Fibroblast of pulmonary artery (primary cell): ENCODE results near the gene AMOT.

Source experiments
- DNase-seq: peaks from one replicate; pipeline ENCODE4 v3.0.0-alpha.2; 2010; ENCODE audit warnings: low read depth
- H3K4me3 ChIP-seq: replicated peaks from 2 replicates; pipeline ENCODE4 v1.5.1; 2011; ENCODE audit warnings: low read depth, mild to moderate bottlenecking, control low read depth, low read length, moderate library complexity
- TF ChIP-seq, protein P1 (sequence below): IDR thresholded peaks from 2 replicates; pipeline ENCODE4 v1.5.1; 2011; ENCODE audit warnings: mild to moderate bottlenecking, control low read depth, low read length, inconsistent platforms; ENCODE audit errors: missing control alignments

Gene AMOT

DNA sequence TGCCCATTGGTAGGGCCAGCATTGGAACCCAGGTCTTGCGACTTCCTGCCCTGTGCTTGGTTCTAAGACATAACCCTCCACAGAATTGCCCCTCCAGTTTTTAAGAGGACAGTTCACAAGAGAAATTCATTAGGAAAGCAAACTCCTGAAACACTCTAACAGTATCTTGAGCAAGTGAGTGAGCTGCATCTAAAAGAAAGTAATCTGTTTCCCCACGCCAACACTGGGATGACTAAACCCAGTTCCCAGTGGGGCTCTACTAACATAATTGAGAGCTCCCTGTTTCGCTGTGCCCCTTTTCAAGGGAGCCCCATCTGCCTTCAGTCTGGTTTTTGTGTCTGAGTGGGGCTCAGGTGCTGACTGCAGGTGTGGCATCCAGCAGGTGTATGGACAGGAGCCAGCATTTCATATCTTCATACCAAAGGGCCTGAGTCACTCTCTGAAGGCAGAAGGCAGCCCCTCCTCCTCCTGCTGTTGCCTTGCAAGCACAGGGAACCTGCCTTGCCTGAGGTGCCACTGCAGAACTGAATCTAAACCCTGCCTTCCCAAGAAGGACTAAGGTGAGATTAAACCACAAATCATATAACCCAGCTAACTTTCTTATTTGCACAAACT, 8.0 kb downstream of the AMOT start:
- TF ChIP-seq, protein P1, sequence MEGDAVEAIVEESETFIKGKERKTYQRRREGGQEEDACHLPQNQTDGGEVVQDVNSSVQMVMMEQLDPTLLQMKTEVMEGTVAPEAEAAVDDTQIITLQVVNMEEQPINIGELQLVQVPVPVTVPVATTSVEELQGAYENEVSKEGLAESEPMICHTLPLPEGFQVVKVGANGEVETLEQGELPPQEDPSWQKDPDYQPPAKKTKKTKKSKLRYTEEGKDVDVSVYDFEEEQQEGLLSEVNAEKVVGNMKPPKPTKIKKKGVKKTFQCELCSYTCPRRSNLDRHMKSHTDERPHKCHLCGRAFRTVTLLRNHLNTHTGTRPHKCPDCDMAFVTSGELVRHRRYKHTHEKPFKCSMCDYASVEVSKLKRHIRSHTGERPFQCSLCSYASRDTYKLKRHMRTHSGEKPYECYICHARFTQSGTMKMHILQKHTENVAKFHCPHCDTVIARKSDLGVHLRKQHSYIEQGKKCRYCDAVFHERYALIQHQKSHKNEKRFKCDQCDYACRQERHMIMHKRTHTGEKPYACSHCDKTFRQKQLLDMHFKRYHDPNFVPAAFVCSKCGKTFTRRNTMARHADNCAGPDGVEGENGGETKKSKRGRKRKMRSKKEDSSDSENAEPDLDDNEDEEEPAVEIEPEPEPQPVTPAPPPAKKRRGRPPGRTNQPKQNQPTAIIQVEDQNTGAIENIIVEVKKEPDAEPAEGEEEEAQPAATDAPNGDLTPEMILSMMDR = no peak
- DNase-seq = no peak
- H3K4me3 ChIP-seq = no peak overlapping the region

DNA sequence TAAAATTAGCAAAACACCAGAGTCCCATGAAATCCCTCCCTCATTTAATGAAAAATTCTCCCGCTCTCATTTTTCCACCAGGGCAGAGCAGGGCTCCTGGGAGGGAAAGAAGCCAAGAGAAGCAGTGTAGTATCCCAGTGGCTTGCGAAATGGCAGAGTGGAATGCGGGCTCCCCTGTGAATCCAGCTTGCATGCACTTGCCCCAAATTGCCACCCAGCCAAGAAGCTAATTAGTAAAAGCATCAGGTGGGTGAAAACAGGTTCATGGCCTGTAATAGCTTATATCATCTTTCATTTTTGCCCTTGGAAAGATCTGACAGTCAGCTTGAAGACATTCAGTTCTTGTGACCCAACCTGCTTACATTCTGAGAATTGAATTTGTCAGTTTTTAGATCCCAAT, 10.1 kb downstream of the AMOT start:
- H3K4me3 ChIP-seq = no peak overlapping the region
- TF ChIP-seq, protein P1 = no peak
- DNase-seq = no peak

DNA sequence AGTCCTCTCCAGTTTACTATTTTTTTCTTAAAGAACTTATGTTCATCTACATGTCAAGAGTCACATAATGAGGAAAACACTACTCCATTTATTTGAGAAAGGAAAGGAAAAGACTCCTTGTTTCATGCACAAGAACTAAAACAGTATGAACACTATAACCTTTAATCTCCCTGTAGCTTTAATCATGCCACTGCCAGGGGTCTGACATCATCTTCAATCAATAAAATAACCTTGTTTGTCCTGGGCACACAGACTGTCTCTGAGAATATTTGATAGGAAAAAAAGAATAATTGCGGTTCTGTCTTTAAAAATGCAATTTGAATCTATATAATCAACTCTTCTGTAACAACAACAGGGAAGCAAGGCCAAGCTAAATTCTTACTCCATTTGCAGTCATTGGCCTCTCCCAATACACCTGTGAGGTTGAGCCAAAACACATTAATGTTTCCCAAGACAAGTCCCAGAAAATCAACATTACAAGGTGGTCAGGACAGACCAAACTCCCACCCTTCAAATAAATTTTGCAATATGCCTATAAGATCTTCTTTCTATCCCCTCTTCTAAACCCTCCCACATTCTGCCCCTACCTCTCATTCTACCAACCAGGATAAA, 13.2 kb downstream of the AMOT start:
- no peak overlapping the region for H3K4me3 ChIP-seq
- DNase-seq = no peak
- TF ChIP-seq, protein P1 = no peak

DNA sequence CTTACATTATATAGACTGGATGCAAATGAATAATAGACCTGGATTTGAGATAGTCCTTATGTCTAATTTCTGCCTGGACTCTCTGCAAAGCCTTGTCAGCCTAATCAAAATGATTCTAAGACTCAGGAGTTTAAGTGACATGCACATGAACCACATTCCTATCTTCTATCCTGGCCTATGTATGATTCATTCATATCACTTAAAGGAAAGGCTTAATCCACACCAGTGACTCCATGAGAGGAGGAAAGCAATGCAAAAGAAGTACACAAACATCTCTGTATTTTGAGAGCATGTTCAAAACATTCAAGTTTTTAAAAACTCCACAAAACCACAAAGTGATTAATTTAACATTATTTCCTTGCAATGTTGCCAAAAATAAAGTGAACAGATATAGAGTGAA, 14.6 kb downstream of the AMOT start:
- TF ChIP-seq, protein P1 = no peak
- DNase-seq = no peak
- H3K4me3 ChIP-seq = no peak overlapping the region

DNA sequence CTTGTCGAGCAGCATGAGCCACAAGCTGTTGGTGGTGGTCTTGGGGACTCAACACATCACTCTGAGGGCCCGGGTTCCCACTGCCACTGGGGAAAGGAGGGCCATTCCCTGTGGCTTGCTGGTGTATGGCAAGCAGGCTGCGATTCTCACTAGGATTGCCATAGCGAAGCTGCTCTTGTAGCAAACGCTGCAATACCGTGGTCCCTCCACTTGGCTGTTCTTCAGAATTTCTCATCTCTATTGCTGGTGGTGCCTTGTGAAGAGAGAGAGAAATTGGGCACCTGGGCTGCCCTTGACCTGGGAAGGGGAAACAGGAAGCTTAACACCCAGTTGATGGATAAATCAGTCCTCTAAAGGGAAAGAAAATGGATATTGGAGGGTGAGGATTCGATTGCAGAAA, 17.7 kb downstream of the AMOT start:
- no peak for DNase-seq
- H3K4me3 ChIP-seq = no peak overlapping the region
- TF ChIP-seq, protein P1 = no peak

DNA sequence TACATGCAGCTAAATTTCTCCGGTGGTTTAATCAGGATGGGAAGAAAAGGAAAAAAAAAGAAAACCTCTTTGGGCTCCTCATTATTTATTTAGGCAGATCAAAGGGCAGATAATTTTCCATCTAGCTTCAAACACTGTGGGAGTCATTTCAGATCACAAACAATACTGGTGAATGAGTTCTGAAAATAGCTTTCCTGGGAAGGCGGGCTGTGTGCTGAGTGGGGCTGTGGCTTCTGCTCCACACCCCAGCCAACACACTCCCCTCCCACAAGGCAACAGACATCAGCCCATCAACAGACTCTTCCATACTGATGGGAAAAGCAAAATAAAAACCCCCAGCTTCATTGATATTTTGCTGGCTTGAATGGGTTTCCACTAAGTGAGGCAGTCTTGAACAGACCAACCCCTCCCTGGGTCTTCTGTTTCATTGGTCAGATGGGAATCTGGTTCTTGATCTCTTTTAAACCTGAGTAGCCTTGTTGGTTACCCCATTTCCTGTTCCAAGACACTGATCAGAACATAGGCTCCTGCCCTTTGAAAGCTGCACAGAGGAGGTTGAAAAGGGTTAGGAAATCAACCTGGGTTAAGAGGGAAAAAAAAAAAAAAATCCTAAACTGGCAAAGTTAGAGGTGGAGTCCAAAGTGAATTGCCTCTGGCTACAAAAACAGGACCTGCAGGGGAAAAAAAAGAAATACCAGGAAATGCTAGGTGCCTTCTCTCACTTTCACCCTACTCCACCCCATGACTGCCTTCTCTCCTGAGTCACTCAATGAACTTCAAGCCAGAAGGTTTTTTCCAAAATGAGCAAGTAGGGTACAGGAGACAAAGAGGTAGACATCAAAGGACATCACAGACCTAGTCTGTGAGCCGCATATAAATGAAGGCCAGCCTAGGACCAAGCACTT, 20.0 kb downstream of the AMOT start:
- TF ChIP-seq, protein P1 = no peak
- H3K4me3 ChIP-seq = no peak overlapping the region
- DNase-seq = no peak
